ENCODE data around the gene SPP1.

Gene SPP1

GRCh38 chr4:88027611-88028608 is 52.4 kb downstream of the SPP1 start:
- DNase-seq, result no peak

GRCh38 chr4:88028946-88029345 is 53.4 kb downstream of the SPP1 start:
- DNase-seq, result no peak

GRCh38 chr4:88029556-88029955 is 54.0 kb downstream of the SPP1 start:
- no peak for DNase-seq

- no peak for DNase-seq
Observed at GRCh38 chr4:88030565-88031310, 55.2 kb downstream of the SPP1 start.
